DLD1 (cell line): ENCODE measurements around the gene CPXM2.

Experiments used
- in situ Hi-C: cut with HindIII; loops from 2 replicates; pipeline ENCODE4 v1.10.0; 2017; ENCODE audit warnings: low sequenced_read_pairs

Gene CPXM2

GRCh38 chr10:123906296-123906695 lies 14.7 kb upstream of the CPXM2 start:
- in situ Hi-C loops, result no loop called here

GRCh38 chr10:123904834-123905409 lies 13.3 kb upstream of the CPXM2 start:
- in situ Hi-C loops, result no loop called here

- in situ Hi-C loops, result no loop called here
Measured at GRCh38 chr10:123903621-123904020, 12.0 kb upstream of the CPXM2 start.

- in situ Hi-C loops, result no loop called here
Measured at GRCh38 chr10:123901621-123902020, 10.0 kb upstream of the CPXM2 start.

- in situ Hi-C loops, result no loop called here
Measured at GRCh38 chr10:123897146-123897545, 5.5 kb upstream of the CPXM2 start.

GRCh38 chr10:123896246-123896927 lies 4.8 kb upstream of the CPXM2 start:
- in situ Hi-C loops, result no loop called here

GRCh38 chr10:123893651-123894050 lies 2.0 kb upstream of the CPXM2 start:
- in situ Hi-C loops, result no loop called here

GRCh38 chr10:123890756-123891143 lies 857 bp downstream of the CPXM2 start:
- in situ Hi-C loops, result no loop called here

- in situ Hi-C loops, result no loop called here
Measured at GRCh38 chr10:123890226-123890625, 1.4 kb downstream of the CPXM2 start.

- in situ Hi-C loops, result no loop called here
Measured at GRCh38 chr10:123889821-123890220, 1.8 kb downstream of the CPXM2 start.

- in situ Hi-C loops, result no loop called here
Measured at GRCh38 chr10:123888751-123889150, 2.9 kb downstream of the CPXM2 start.

- in situ Hi-C loops, result no loop called here
Measured at GRCh38 chr10:123888256-123888655, 3.4 kb downstream of the CPXM2 start.

- in situ Hi-C loops, result no loop called here
Measured at GRCh38 chr10:123886292-123886691, 5.3 kb downstream of the CPXM2 start.

GRCh38 chr10:123885406-123886170 lies 6.0 kb downstream of the CPXM2 start:
- in situ Hi-C loops, result no loop called here

GRCh38 chr10:123884907-123885381 lies 6.7 kb downstream of the CPXM2 start:
- in situ Hi-C loops, result no loop called here

- in situ Hi-C loops, result no loop called here
Measured at GRCh38 chr10:123884351-123884906, 7.2 kb downstream of the CPXM2 start.

- in situ Hi-C loops, result no loop called here
Measured at GRCh38 chr10:123883673-123884320, 7.8 kb downstream of the CPXM2 start.

- in situ Hi-C loops, result no loop called here
Measured at GRCh38 chr10:123882681-123883445, 8.7 kb downstream of the CPXM2 start.

GRCh38 chr10:123882177-123882576 lies 9.4 kb downstream of the CPXM2 start:
- in situ Hi-C loops, result no loop called here

GRCh38 chr10:123879606-123880257 lies 11.9 kb downstream of the CPXM2 start:
- in situ Hi-C loops, result no loop called here
